GM19099 (cell line): ENCODE measurements around the gene CD38.

Source experiments
- POLR2A ChIP-seq: IDR thresholded peaks from 3 replicates; pipeline ENCODE4 v1.6.1; 2011; ENCODE audit warnings: low read depth; ENCODE audit not compliant: insufficient read length; ENCODE audit errors: extremely low read depth

CD38 gene

GRCh38 chr4:15894393-15894792, 116.3 kb downstream of the CD38 start:
- TF ChIP-seq POLR2A = no peak

GRCh38 chr4:15894921-15895916, 117.1 kb downstream of the CD38 start:
- TF ChIP-seq POLR2A = no peak

GRCh38 chr4:15897577-15897976, 119.4 kb downstream of the CD38 start:
- TF ChIP-seq POLR2A = no peak

GRCh38 chr4:15898902-15899301, 120.8 kb downstream of the CD38 start:
- TF ChIP-seq POLR2A = no peak

- TF ChIP-seq POLR2A = no peak
Measured at GRCh38 chr4:15899511-15899910, 121.4 kb downstream of the CD38 start.

- no peak for TF ChIP-seq POLR2A
Measured at GRCh38 chr4:15901007-15901406, 122.9 kb downstream of the CD38 start.

GRCh38 chr4:15901998-15902397, 123.9 kb downstream of the CD38 start:
- no peak for TF ChIP-seq POLR2A

- no peak for TF ChIP-seq POLR2A
Measured at GRCh38 chr4:15902746-15903145, 124.6 kb downstream of the CD38 start.
